Adrenal gland (tissue), 12 donors: ENCODE data around the gene CEP131. TPM values are rescaled to one million over a fixed set of nuclear protein-coding genes. Genes with fewer than 3 reads are reported as not detected.

ENCODE experiments used
- DNase-seq, 7 donors: peaks; one replicate each; pipeline ENCODE4 v3.0.0-alpha.2; 2019 to 2020
- H3K27ac ChIP-seq, 5 donors: fragments of 200-600 bp; sonication (generic) in 4 of 5; 1 replicate in 3 of 5; 2 replicates in 2 of 5; pipeline versions ENCODE4 v1.5.1 to v1.8.0; 2016 to 2020; ENCODE audit warnings: mild to moderate bottlenecking in 1 of 5
- H3K27me3 ChIP-seq: fragments of 200-600 bp; 2 replicates; pipeline ENCODE4 v1.8.0; 2021
- H3K36me3 ChIP-seq, 2 donors: fragments of 200-600 bp; replicated peaks in 1 of 2; 1 replicate in 1 of 2; 2 replicates in 1 of 2; pipeline versions ENCODE4 v1.5.1 to v1.8.0; 2018 to 2022
- H3K4me1 ChIP-seq, 2 donors: fragments of 200-600 bp; replicated peaks in 1 of 2; 1 replicate in 1 of 2; 2 replicates in 1 of 2; pipeline versions ENCODE4 v1.5.1 to v1.8.0; 2018 to 2021
- H3K4me3 ChIP-seq, 4 donors: fragments of 200-600 bp; sonication (generic) in 3 of 4; one replicate each; pipeline ENCODE4 v1.5.1; 2016 to 2018
- H3K9me3 ChIP-seq, 3 donors: fragments of 200-600 bp; sonication (generic) in 1 of 3; replicated peaks in 1 of 3; 1 replicate in 2 of 3; 2 replicates in 1 of 3; pipeline versions ENCODE4 v1.5.1 to v1.8.0; 2016 to 2021
- CTCF ChIP-seq, 6 experiments: fragments of 450-650 bp in 4 of 6; fragments of 200-600 bp in 2 of 6; sonication (generic) in 1 of 6; IDR thresholded peaks; 1 replicate in 5 of 6; 2 replicates in 1 of 6; pipeline versions ENCODE4 v1.5.1 to v1.8.0; 2016 to 2021; ENCODE audit warnings: antibody characterized with exemption in 6 of 6, mild to moderate bottlenecking in 2 of 6, moderate library complexity in 1 of 6
- POLR2A ChIP-seq, 2 donors: fragments of 450-650 bp; IDR thresholded peaks; one replicate each; pipeline ENCODE4 v1.6.1; 2017; ENCODE audit warnings: antibody characterized with exemption in 2 of 2, mild to moderate bottlenecking in 2 of 2, moderate library complexity in 1 of 2
- WGBS, 4 donors: extraction: QIAGEN DNeasy Blood & Tissue Kit in 2 of 4; methylation state at CpG; one replicate each; pipeline versions ENCODE4 v1.1.5 to v1.1.7; 2013 to 2017; 5-methylcytosine and 5-hydroxymethylcytosine counted together
- intact Hi-C, 2 donors: fragments of 100-400 bp; cut with DNase I; formaldehyde crosslinking; loops; one replicate each; pipeline versions ENCODE4 v1.14.1 to v1.15.0; 2022 to 2023
- polyA plus RNA-seq, 3 donors: library from polyadenylated mRNA; stranded (reverse); fragments of 200-250 nt in 2 of 3; fragments of 350-450 nt in 1 of 3; fragmentation: Illumina TruSeq in 1 of 3; extraction: RNeasy Lipid Tissue Mini Kit (QIAGEN cat#74804) in 1 of 3; gene quantifications; one replicate each; pipeline ENCODE4 v1.2.3, GENCODE V29; 2013 to 2014
- total RNA-seq, 9 donors: library from RNA; depleted of rRNA in 4 of 9; stranded (reverse); fragments of >200 nt in 4 of 9; fragments of 120-200 nt in 1 of 9; fragmentation: NEBNext Ultra II Directional in 1 of 9; extraction: Animal tissue kit (Norgen Biotek cat#: 25700) in 1 of 9; gene quantifications; one replicate each; pipeline versions ENCODE4 v1.1.0 to v1.2.4, GENCODE V29; 2013 to 2023
- donor health status: healthy with polysubstance abuse.
- donor health status: Bipolar disorder and iron deficiency.
- donor health status: DM: yes; HTN: yes; CAD: no.
- donor health status: DM: no; HTN: no; CAD: no.
- donor health status: DM: no; HTN: no; CAD: no.
- donor health status: DM: yes; HTN: yes; CAD: no.

CEP131 gene
- total and polyA plus RNA-seq, 12 donors = 0.81 to 55.8 (median 8.2) TPM

- DNase-seq = no peak
- no peak for TF ChIP-seq POLR2A (IDR thresholded peaks at IDR 0.05)
- TF ChIP-seq CTCF (IDR thresholded peaks at IDR 0.05) = no peak
- no peaks in the 10 kb centered on the region for H3K27me3 ChIP-seq
- 90 to 93% (median 92%) methylated on average over 7 to 10 of the region's 10 CpGs; no CpG with 5 or more reads in 1 of the 4 donors for WGBS, 4 donors
- H3K36me3 ChIP-seq = no peaks in the 10 kb centered on the region
- no peaks in the 10 kb centered on the region for H3K9me3 ChIP-seq
- no peak overlapping the region for H3K27ac ChIP-seq
- no peak overlapping the region for H3K4me3 ChIP-seq
- intact Hi-C loops = loop anchor here in 1 of 2 donors (5.0 kb wide), 1 partner anchor 62 kb away; no protein-coding TSS in a partner anchor
- H3K4me1 ChIP-seq = no peaks in the 10 kb centered on the region
Observed at GRCh38 chr17:81204578-81204977, 18.2 kb downstream of the CEP131 start.

GRCh38 chr17:81203136-81203535, 19.6 kb downstream of the CEP131 start:
- TF ChIP-seq POLR2A (IDR thresholded peaks at IDR 0.05) (no peak), CTCF (IDR thresholded peaks at IDR 0.05) (no peak)
- 90 to 98% (median 96%) methylated on average over 10 to 20 of the region's 20 CpGs for WGBS, 4 donors

GRCh38 chr17:81202318-81202717, 20.4 kb downstream of the CEP131 start:
- TF ChIP-seq CTCF (IDR thresholded peaks at IDR 0.05) (no peak), POLR2A (IDR thresholded peaks at IDR 0.05) (no peak)
- Histone ChIP-seq H3K36me3 (no peaks in the 10 kb centered on the region), H3K27me3 (no peaks in the 10 kb centered on the region), H3K27ac (no peak overlapping the region), H3K4me1 (no peaks in the 10 kb centered on the region), H3K4me3 (no peak overlapping the region), H3K9me3 (no peaks in the 10 kb centered on the region)
- intact Hi-C loops = loop anchor here in 1 of 2 donors (5.0 kb wide), 1 partner anchor 60 kb away; no protein-coding TSS in a partner anchor
- DNase-seq = no peak
- 94 to 99% (median 97%) methylated on average over 6 to 10 of the region's 10 CpGs for WGBS, 4 donors

More at GRCh38 chr17:81203136-81203535, 19.6 kb downstream of the CEP131 start:
- Histone ChIP-seq H3K27ac (no peak overlapping the region), H3K4me1 (no peaks in the 10 kb centered on the region), H3K27me3 (no peaks in the 10 kb centered on the region), H3K9me3 (no peaks in the 10 kb centered on the region), H3K4me3 (no peak overlapping the region), H3K36me3 (no peaks in the 10 kb centered on the region)
- intact Hi-C loops = loop anchor here in 1 of 2 donors (5.0 kb wide), 1 partner anchor 61 kb away; no protein-coding TSS in a partner anchor
- DNase-seq = no peak

- H3K27me3 ChIP-seq = no peaks in the 10 kb centered on the region
- H3K4me3 ChIP-seq = no peak overlapping the region
- no peak overlapping the region for H3K27ac ChIP-seq
- TF ChIP-seq POLR2A (IDR thresholded peaks at IDR 0.05) = no peak
- peak; percentile 57 to 67 (median 63) for TF ChIP-seq CTCF (IDR thresholded peaks at IDR 0.05)
- peak; percentile 55 to 84 (median 70) for DNase-seq
- intact Hi-C loops = loop anchor here in 1 of 2 donors (5.0 kb wide), 1 partner anchor 59 kb away; no protein-coding TSS in a partner anchor
- no peaks in the 10 kb centered on the region for H3K36me3 ChIP-seq
- 62 to 80% (median 73%) methylated on average over 12 to 27 of the region's 27 CpGs for WGBS, 4 donors
- no peaks in the 10 kb centered on the region for H3K9me3 ChIP-seq
- no peaks in the 10 kb centered on the region for H3K4me1 ChIP-seq
Observed at GRCh38 chr17:81200695-81201580, 21.8 kb downstream of the CEP131 start.
